ENCODE data around the gene GPATCH2L.

Gene GPATCH2L

GRCh38 chr14:76129851-76130576 is 21.7 kb upstream of the GPATCH2L start:
- Mint-ChIP-seq H3K27ac (no peak overlapping the region), H3K4me1 (no peaks in the 10 kb centered on the region), H3K9me3 (peaks cover 3% of the 10 kb centered on the region), H3K36me3 (ENCODE audit: low read depth) (no peaks in the 10 kb centered on the region), H3K27me3 (peaks cover 50% of the 10 kb centered on the region), H3K4me3 (no peak overlapping the region)
- ATAC-seq = no peak
- DNase-seq = no peak

GRCh38 chr14:76131071-76131965 is 20.4 kb upstream of the GPATCH2L start:
- H3K4me3 Mint-ChIP-seq = no peak overlapping the region
- peaks cover 3% of the 10 kb centered on the region for H3K9me3 Mint-ChIP-seq
- peaks cover 62% of the 10 kb centered on the region for H3K27me3 Mint-ChIP-seq
- ATAC-seq (no peak), DNase-seq (no peak)
- H3K27ac Mint-ChIP-seq = no peak overlapping the region
- no peaks in the 10 kb centered on the region for H3K4me1 Mint-ChIP-seq
- H3K36me3 Mint-ChIP-seq (ENCODE audit: low read depth) = no peaks in the 10 kb centered on the region

DNA sequence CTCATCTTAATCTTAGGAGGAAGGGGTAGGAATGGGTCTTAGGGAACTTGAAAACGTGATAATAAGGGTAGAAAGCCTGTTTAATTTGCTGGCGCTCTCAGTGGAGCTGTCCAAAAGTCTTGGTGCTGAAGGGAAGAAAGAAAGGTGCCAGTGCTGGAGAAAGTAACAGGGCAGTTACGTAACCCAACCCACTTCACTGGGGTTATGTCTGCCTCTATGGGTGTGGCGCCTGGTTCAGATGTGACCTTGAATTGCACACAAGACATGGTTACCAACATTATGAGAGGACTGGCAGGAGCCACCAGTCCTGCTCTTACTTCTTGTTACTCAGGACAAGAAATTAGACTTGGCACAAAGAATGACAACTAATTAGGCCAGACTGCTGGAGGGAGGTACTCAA is 18.6 kb upstream of the GPATCH2L start:
- Mint-ChIP-seq H3K27me3 (peaks cover 71% of the 10 kb centered on the region), H3K36me3 (ENCODE audit: low read depth) (no peaks in the 10 kb centered on the region), H3K27ac (no peak overlapping the region), H3K9me3 (peaks cover 3% of the 10 kb centered on the region), H3K4me3 (no peak overlapping the region), H3K4me1 (peaks cover 2% of the 10 kb centered on the region)
- DNase-seq (no peak), ATAC-seq (no peak)

DNA sequence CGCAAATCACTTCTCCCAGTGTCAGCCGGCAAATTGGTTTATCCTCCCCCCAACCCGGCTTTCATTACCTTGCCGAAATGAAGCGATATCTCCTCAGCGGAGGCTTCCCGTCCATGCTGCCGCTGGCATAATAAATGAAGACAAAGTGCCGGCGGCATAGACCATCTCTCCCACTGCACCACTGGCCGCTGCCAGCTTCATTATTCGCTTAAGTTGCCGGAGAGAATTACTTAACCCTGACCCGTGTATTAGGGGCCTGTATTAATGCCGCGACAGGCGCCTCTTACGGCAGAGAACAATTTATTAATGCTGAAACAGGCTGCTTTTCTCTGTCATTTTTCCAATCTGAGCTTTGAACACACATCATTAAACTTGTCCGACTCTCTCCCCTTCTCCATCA is 17.5 kb upstream of the GPATCH2L start:
- DNase-seq (no peak), ATAC-seq (no peak)
- Mint-ChIP-seq H3K36me3 (ENCODE audit: low read depth) (no peaks in the 10 kb centered on the region), H3K27ac (no peak overlapping the region), H3K9me3 (peaks cover 3% of the 10 kb centered on the region), H3K4me1 (peaks cover 5% of the 10 kb centered on the region), H3K4me3 (no peak overlapping the region), H3K27me3 (peaks cover 71% of the 10 kb centered on the region)

DNA sequence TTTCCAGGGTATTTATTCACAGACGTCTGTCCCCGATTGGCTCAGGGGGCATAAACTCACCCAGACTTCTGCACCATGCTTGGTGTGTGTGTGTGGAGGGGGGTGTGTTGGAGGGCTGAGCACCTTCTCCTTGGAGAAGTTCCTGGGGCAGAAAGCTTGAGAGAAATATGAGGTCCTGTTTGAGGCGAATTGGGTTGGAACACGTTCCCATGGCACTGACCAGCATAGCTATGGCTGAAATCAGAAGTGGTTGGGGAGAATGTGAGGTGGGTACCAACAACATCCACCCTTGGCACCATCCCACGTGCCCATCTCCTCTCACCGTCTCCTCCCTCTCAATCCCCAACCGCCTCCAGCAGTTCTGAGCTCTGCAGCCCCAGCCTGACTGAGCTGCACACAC is 16.0 kb upstream of the GPATCH2L start:
- Mint-ChIP-seq H3K27me3 (peaks cover 78% of the 10 kb centered on the region), H3K4me3 (no peak overlapping the region), H3K4me1 (peaks cover 6% of the 10 kb centered on the region), H3K36me3 (ENCODE audit: low read depth) (no peaks in the 10 kb centered on the region), H3K27ac (no peak overlapping the region), H3K9me3 (peaks cover 3% of the 10 kb centered on the region)
- DNase-seq = no peak
- ATAC-seq = no peak

- H3K4me1 Mint-ChIP-seq = peaks cover 6% of the 10 kb centered on the region
- H3K9me3 Mint-ChIP-seq = peaks cover 5% of the 10 kb centered on the region
- H3K4me3 Mint-ChIP-seq = no peak overlapping the region
- no peaks in the 10 kb centered on the region for H3K36me3 Mint-ChIP-seq (ENCODE audit: low read depth)
- no peak for ATAC-seq
- DNase-seq = no peak
- no peak overlapping the region for H3K27ac Mint-ChIP-seq
- H3K27me3 Mint-ChIP-seq = peaks cover 79% of the 10 kb centered on the region
These were observed 15.1 kb upstream of the GPATCH2L start for GRCh38 chr14:76136476-76137110.

DNA sequence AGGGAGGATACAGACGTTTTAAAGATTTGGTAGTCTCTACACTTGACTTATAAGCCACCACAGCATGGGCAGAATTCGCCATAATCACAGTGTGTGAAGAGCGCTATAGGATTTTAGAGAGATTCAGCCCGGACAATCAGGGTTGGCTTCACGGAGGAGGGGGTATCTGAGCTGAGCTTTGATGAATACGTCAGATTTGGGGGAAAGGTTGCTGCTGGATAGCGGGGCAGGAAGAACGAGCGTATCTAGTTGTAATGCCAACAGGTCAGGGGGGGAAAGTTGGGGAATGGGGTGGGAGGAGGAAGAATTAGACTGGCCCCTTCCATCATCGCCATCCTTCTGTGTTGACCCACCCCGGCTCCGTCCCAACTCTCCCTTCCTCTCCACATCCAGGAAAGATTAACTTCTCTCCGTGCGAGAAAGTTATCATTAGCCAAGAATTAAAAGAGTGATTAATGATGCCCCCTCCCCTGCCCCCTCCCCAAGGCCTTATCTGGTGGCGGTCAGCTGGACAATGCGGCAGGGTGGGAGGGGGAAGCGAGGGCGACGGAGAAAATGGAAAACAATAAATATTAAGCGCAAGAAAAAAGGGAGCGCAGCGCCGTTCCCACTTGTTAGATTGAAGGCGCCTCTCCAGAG is 13.5 kb upstream of the GPATCH2L start:
- DNase-seq (no peak), ATAC-seq (no peak)
- H3K4me3 Mint-ChIP-seq = no peak overlapping the region
- no peaks in the 10 kb centered on the region for H3K36me3 Mint-ChIP-seq (ENCODE audit: low read depth)
- no peak overlapping the region for H3K27ac Mint-ChIP-seq
- H3K27me3 Mint-ChIP-seq = peaks cover 77% of the 10 kb centered on the region
- H3K4me1 Mint-ChIP-seq = peaks cover 6% of the 10 kb centered on the region
- peaks cover 11% of the 10 kb centered on the region for H3K9me3 Mint-ChIP-seq

- ATAC-seq (no peak), DNase-seq (no peak)
- H3K4me3 Mint-ChIP-seq = no peak overlapping the region
- no peaks in the 10 kb centered on the region for H3K36me3 Mint-ChIP-seq (ENCODE audit: low read depth)
- peaks cover 6% of the 10 kb centered on the region for H3K4me1 Mint-ChIP-seq
- H3K9me3 Mint-ChIP-seq = peaks cover 15% of the 10 kb centered on the region
- peaks cover 70% of the 10 kb centered on the region for H3K27me3 Mint-ChIP-seq
- H3K27ac Mint-ChIP-seq = no peak overlapping the region
These were observed 12.7 kb upstream of the GPATCH2L start for GRCh38 chr14:76138758-76139723.

DNA sequence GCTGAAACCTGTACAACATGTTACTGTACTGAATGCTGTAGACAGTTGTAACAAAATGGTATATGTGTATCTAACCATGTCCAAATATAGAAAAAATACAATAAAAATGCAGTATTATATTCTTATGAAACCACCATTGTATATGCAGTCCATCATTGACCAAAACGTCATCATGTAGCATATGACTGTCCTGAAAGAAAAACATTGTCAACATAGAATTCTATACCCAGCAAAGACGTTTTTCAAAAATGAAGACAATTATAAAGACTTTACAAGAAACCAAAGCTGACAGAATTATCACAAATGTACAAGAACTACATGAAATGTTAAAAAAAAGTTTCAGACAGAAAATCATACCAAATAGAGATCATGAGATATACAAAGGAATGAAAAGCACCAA is 8.1 kb upstream of the GPATCH2L start:
- no peak overlapping the region for H3K4me3 Mint-ChIP-seq
- H3K27me3 Mint-ChIP-seq = peaks cover 36% of the 10 kb centered on the region
- H3K9me3 Mint-ChIP-seq = peaks cover 27% of the 10 kb centered on the region
- peaks cover 4% of the 10 kb centered on the region for H3K36me3 Mint-ChIP-seq (ENCODE audit: low read depth)
- H3K27ac Mint-ChIP-seq = no peak overlapping the region
- H3K4me1 Mint-ChIP-seq = peaks cover 3% of the 10 kb centered on the region
- DNase-seq (no peak), ATAC-seq (no peak)

GRCh38 chr14:76146976-76147375 is 4.7 kb upstream of the GPATCH2L start:
- Mint-ChIP-seq H3K27ac (no peak overlapping the region), H3K4me1 (peaks cover 8% of the 10 kb centered on the region), H3K9me3 (peaks cover 29% of the 10 kb centered on the region), H3K27me3 (peaks cover 10% of the 10 kb centered on the region), H3K36me3 (ENCODE audit: low read depth) (peaks cover 6% of the 10 kb centered on the region), H3K4me3 (no peak overlapping the region)
- ATAC-seq (no peak), DNase-seq (no peak)

GRCh38 chr14:76149196-76149595 is 2.5 kb upstream of the GPATCH2L start:
- H3K27me3 Mint-ChIP-seq = peaks cover 5% of the 10 kb centered on the region
- ATAC-seq (no peak), DNase-seq (no peak)
- H3K4me3 Mint-ChIP-seq = no peak overlapping the region
- H3K36me3 Mint-ChIP-seq (ENCODE audit: low read depth) = peaks cover 15% of the 10 kb centered on the region
- H3K27ac Mint-ChIP-seq = no peak overlapping the region
- peaks cover 18% of the 10 kb centered on the region for H3K9me3 Mint-ChIP-seq
- peaks cover 26% of the 10 kb centered on the region for H3K4me1 Mint-ChIP-seq

- H3K27ac Mint-ChIP-seq = peak overlapping the region; percentile 96
- H3K27me3 Mint-ChIP-seq = no peaks in the 10 kb centered on the region
- H3K36me3 Mint-ChIP-seq (ENCODE audit: low read depth) = peaks cover 40% of the 10 kb centered on the region
- H3K4me1 Mint-ChIP-seq = peaks cover 56% of the 10 kb centered on the region
- H3K4me3 Mint-ChIP-seq = peak overlapping the region; percentile 94
- H3K9me3 Mint-ChIP-seq = peaks cover 8% of the 10 kb centered on the region
- ATAC-seq (peak; percentile 94), DNase-seq (peak; percentile 71)
These were observed 585 bp downstream of the GPATCH2L start for GRCh38 chr14:76152333-76152681.

GRCh38 chr14:76153919-76154318 is 2.2 kb downstream of the GPATCH2L start:
- H3K27me3 Mint-ChIP-seq = no peaks in the 10 kb centered on the region
- peaks cover 53% of the 10 kb centered on the region for H3K36me3 Mint-ChIP-seq (ENCODE audit: low read depth)
- ATAC-seq (no peak), DNase-seq (no peak)
- H3K4me3 Mint-ChIP-seq = peak overlapping the region; percentile 16
- no peak overlapping the region for H3K27ac Mint-ChIP-seq
- peaks cover 8% of the 10 kb centered on the region for H3K9me3 Mint-ChIP-seq
- H3K4me1 Mint-ChIP-seq = peaks cover 63% of the 10 kb centered on the region

All from activated naive CD8-positive, alpha-beta T cell treated with anti-CD3 and anti-CD28 coated beads, Interleukin-2, amount 50 U/mL, for 24 hours (primary cell).